ENCODE data around the gene KRT9. TPM values are rescaled to one million over a fixed set of nuclear protein-coding genes. Genes with fewer than 3 reads are reported as not detected.

The KRT9 gene
- total and polyA plus RNA-seq, 2 of the 13 experiments (the other 11 are each of a cell fraction or from before 2014, with no cell fraction given): not detected

DNA sequence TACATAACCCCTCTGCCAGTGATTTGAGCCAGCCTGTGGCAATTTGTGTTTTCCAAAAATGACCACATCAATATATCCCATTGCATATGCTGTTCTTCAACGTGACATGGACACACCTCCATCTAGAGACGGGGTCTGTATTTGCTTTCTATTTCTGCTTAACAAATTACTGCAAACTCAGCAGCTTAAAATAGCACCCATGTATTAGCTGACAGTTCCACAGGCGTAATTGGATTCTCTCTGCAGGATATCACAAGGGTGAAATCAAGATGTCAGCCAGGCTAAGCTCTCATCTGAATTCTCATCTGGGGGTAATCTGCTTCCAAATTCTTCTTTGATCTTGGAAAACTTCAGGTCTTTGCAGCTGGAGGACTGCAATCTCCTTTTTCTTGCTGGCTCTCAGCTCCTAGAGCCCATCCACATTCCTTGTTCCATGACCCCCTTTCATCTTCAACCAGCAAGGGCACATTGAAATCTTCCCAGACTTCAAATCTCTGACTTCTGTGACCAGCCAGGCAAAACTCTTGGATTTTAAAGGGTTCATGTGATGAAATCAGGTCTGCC, 8.2 kb downstream of the KRT9 start:
- no peak overlapping the region for H3K4me2 ChIP-seq (ENCODE audit: low read depth, low read length)
- no peaks in the 10 kb centered on the region for H4K20me1 ChIP-seq (ENCODE audit: insufficient read depth, low read length)
- H3K4me3 ChIP-seq (replicated peaks in 1 of 3; ENCODE audit: insufficient read depth in 1 of 3, low read depth in 2 of 3, low read length in 3 of 3): no peak overlapping the region
- H3K79me2 ChIP-seq (ENCODE audit: insufficient read depth, low read length): no peaks in the 10 kb centered on the region
- FAIRE-seq: no peak
- 25% methylated on average over 3 of the region's 3 CpGs for WGBS (ENCODE audit: low lambda C conversion rate)
- no peaks in the 10 kb centered on the region for H3K36me3 ChIP-seq (replicated peaks in 1 of 2; ENCODE audit: control insufficient read depth in 1 of 2, insufficient read depth in 2 of 2, low read length in 2 of 2)
- no peaks in the 10 kb centered on the region for H3K4me1 ChIP-seq (ENCODE audit: insufficient read depth, low read length)
- no peak for DNase-seq (ENCODE audit: low spot score)
- no peak overlapping the region for H3K9ac ChIP-seq (ENCODE audit: insufficient read depth, low read depth, low read length)
- BruUV-seq (replicated peaks): no TSS peak
- CTCF ChIA-PET (ENCODE audit: low intra/inter-chr PET ratio, low total read pairs): no interaction called here
- in situ Hi-C loops (cut with HindIII; ENCODE audit: extremely low pct_ligation_motif_present, low pct_unique_long_range_greater_than_20kb): no loop called here
- H2AFZ ChIP-seq (ENCODE audit: low read length): no peak overlapping the region
- no peak overlapping the region for H3K27ac ChIP-seq (ENCODE audit: extremely low read length, insufficient read depth, low read length)
- ATAC-seq: no peak
- H3K9me3 ChIP-seq (ENCODE audit: low read length): no peaks in the 10 kb centered on the region
- peak; percentile 59 to 67; a peak in 3 of 4 replicates for TF ChIP-seq MAFK (conservative IDR thresholded peaks at IDR 0.05 in 1 of 2, IDR thresholded peaks at IDR 0.05 in 1 of 2; ENCODE audit: low read length in 2 of 2)
- TF ChIP-seq RCOR2 (CRISPR knock-in tag; IDR thresholded peaks at IDR 0.05): no peak
- 0 out of 2 replicates have a peak, but pooled peaks have one; percentile 14 for TF ChIP-seq MAFF (IDR thresholded peaks at IDR 0.05; ENCODE audit: low read depth, low read length)
- peaks cover 1 to 23% of the 10 kb centered on the region in 2 experiments; a peak in 3 of 5 replicates for H3K27me3 ChIP-seq (ENCODE audit: control insufficient read depth in 1 of 2, insufficient read depth in 2 of 2, low read length in 2 of 2)
- intact Hi-C loops (cut with micrococcal nuclease; ENCODE audit: unreplicated experiment): no loop called here
- POLR2A ChIA-PET: no interaction called here

DNA sequence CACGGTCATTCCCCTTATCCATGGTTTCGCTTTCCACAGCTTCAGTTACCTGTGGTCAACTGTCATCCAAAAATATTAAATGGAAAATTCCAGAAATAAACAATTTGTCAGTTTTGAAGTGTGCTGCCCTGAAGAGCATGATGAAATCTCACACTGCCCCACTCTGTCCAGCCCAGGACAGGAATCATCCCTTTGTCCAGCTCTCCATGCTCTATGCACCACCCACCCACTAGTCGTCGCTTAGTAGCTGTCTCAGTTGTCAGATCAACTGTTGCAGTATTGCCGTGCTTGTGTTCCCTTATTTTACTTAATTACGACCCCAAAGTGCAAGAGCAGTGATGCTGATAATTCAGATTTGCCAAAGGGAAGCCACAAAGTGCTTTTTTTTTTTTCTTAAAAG, 10.3 kb downstream of the KRT9 start:
- H3K36me3 ChIP-seq (replicated peaks in 1 of 2; ENCODE audit: control insufficient read depth in 1 of 2, insufficient read depth in 2 of 2, low read length in 2 of 2): no peaks in the 10 kb centered on the region
- TF ChIP-seq FOXC1 (CRISPR knock-in tag; IDR thresholded peaks at IDR 0.05; ENCODE audit: borderline replicate concordance) (no peak), ZNF564 (CRISPR knock-in tag; IDR thresholded peaks at IDR 0.05) (no peak), FOXO1 (CRISPR knock-in tag; IDR thresholded peaks at IDR 0.05) (no peak), HOXD1 (CRISPR knock-in tag; IDR thresholded peaks at IDR 0.05) (no peak)
- TF ChIP-seq, protein P1, sequence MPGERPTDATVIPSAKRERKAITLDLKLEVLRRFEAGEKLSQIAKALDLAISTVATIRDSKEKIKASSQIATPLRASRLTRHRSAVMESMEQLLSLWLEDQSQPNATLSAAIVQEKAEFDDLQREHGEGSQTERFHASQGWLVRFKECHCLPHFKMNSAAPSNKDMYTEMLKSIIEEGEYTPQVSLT (CRISPR knock-in tag; IDR thresholded peaks at IDR 0.05; ENCODE audit: borderline replicate concordance, low read depth): no peak
- no peak for DNase-seq (ENCODE audit: low spot score)
- H3K27ac ChIP-seq (ENCODE audit: extremely low read length, insufficient read depth, low read length): no peak overlapping the region
- WGBS (ENCODE audit: low lambda C conversion rate): 25% methylated on average over 6 of the region's 6 CpGs
- CTCF ChIA-PET (ENCODE audit: low intra/inter-chr PET ratio, low total read pairs): no interaction called here
- no peak overlapping the region for H2AFZ ChIP-seq (ENCODE audit: low read length)
- peaks cover 1 to 16% of the 10 kb centered on the region in 2 experiments; a peak in 3 of 5 replicates for H3K27me3 ChIP-seq (ENCODE audit: control insufficient read depth in 1 of 2, insufficient read depth in 2 of 2, low read length in 2 of 2)
- intact Hi-C loops (cut with micrococcal nuclease; ENCODE audit: unreplicated experiment) (no loop called here), in situ Hi-C loops (cut with HindIII; ENCODE audit: extremely low pct_ligation_motif_present, low pct_unique_long_range_greater_than_20kb) (no loop called here)
- no peak overlapping the region for H3K4me3 ChIP-seq (replicated peaks in 1 of 3; ENCODE audit: insufficient read depth in 1 of 3, low read depth in 2 of 3, low read length in 3 of 3)
- POLR2A ChIA-PET: no interaction called here
- no peak for FAIRE-seq
- H3K4me2 ChIP-seq (ENCODE audit: low read depth, low read length): no peak overlapping the region
- BruUV-seq (replicated peaks): no TSS peak
- H4K20me1 ChIP-seq (ENCODE audit: insufficient read depth, low read length): no peaks in the 10 kb centered on the region
- ATAC-seq: peak; percentile 36; the same call in 1 of the 3 replicates
- H3K9me3 ChIP-seq (ENCODE audit: low read length): no peaks in the 10 kb centered on the region
- no peak overlapping the region for H3K9ac ChIP-seq (ENCODE audit: insufficient read depth, low read depth, low read length)
- H3K4me1 ChIP-seq (ENCODE audit: insufficient read depth, low read length): no peaks in the 10 kb centered on the region
- no peaks in the 10 kb centered on the region for H3K79me2 ChIP-seq (ENCODE audit: insufficient read depth, low read length)

Measured in HepG2 (cell line).